ENCODE results near the gene GFOD1.

Gene GFOD1

GRCh38 chr6:13466304-13467215 lies 20.8 kb downstream of the GFOD1 start:
- no peak for TF ChIP-seq CTCF (IDR thresholded peaks at IDR 0.05; ENCODE audit: insufficient read depth, low read depth, low read length, missing control alignments)
- H3K4me3 ChIP-seq (ENCODE audit: low read depth, low read length), result no peak overlapping the region
- no peak for DNase-seq (ENCODE audit: low read depth)

DNA sequence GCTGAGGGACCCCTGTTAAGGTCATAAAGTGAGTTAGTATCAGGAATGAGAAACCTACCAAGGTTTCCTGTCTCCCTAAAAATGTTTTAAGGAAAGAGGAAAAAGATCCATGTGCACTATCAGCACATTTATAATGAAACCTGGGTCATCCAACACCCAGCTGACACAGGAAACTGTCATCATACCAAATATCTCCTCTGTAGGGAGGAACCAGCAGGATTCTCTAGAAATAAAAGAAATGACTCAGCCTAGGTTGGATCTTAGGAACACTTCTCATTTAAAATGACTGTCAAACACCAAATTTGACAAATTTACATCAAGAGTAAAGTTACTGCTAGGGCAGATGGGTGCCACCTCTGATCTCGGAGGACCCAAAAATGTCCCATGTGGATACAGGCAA lies 21.7 kb downstream of the GFOD1 start:
- TF ChIP-seq CTCF (IDR thresholded peaks at IDR 0.05; ENCODE audit: insufficient read depth, low read depth, low read length, missing control alignments), result no peak
- H3K4me3 ChIP-seq (ENCODE audit: low read depth, low read length), result no peak overlapping the region

GRCh38 chr6:13463941-13464340 lies 23.5 kb downstream of the GFOD1 start:
- TF ChIP-seq CTCF (IDR thresholded peaks at IDR 0.05; ENCODE audit: insufficient read depth, low read depth, low read length, missing control alignments), result no peak
- no peak overlapping the region for H3K4me3 ChIP-seq (ENCODE audit: low read depth, low read length)
- no peak for DNase-seq (ENCODE audit: low read depth)

More for the DNA sequence above, 21.7 kb downstream of the GFOD1 start:
- no peak for DNase-seq (ENCODE audit: low read depth)

GRCh38 chr6:13463328-13463717 lies 24.1 kb downstream of the GFOD1 start:
- TF ChIP-seq CTCF (IDR thresholded peaks at IDR 0.05; ENCODE audit: insufficient read depth, low read depth, low read length, missing control alignments), result no peak
- no peak overlapping the region for H3K4me3 ChIP-seq (ENCODE audit: low read depth, low read length)
- no peak for DNase-seq (ENCODE audit: low read depth)

DNA sequence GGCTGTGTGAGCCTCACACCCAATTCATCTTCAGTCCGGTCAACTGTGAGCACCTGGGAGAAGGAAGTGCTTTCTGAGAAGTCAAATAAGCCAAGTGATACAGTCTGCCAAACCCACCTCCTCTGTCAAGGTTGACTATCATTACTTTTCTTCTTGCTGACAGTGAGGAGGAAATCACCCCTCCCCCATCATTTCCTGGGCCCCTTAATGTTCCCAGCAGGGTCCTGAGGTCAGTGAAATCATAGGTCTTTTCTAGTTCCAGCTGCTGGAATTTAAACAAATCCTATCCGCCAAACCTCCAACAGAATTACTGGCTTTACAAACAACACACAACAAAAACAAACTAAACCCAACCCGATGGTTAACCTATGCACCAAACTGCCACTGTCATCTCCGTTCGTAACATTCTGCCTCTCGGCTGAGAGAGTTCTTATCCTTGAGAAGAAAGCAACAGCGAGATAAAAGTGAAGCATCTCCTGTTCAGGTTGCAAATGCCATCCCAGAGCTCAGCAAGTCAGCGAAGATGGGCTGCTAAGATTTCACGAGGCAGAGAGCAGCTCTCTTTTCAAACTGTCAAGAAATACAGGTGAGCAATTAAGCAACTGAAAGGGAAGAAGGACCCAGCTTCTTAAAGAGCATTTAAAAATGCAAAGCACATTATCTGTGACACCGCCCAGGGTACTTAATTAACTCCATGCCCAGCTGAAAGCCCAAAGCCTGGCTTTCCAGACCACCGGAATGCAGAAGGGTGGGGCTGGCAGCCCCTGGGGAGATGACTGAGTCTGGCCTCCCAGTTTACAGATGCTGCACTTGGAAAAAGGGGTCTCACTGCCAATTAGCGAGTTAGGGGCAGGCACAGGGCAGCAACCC lies 24.7 kb downstream of the GFOD1 start:
- H3K4me3 ChIP-seq (ENCODE audit: low read depth, low read length), result no peak overlapping the region
- DNase-seq (ENCODE audit: low read depth), result no peak

GRCh38 chr6:13461805-13462204 lies 25.6 kb downstream of the GFOD1 start:
- H3K4me3 ChIP-seq (ENCODE audit: low read depth, low read length), result no peak overlapping the region
- no peak for DNase-seq (ENCODE audit: low read depth)
- TF ChIP-seq CTCF (IDR thresholded peaks at IDR 0.05; ENCODE audit: insufficient read depth, low read depth, low read length, missing control alignments), result no peak

More for the DNA sequence above, 24.7 kb downstream of the GFOD1 start:
- TF ChIP-seq CTCF (IDR thresholded peaks at IDR 0.05; ENCODE audit: insufficient read depth, low read depth, low read length, missing control alignments), result no peak

Measured in GM12865 (cell line).